Keratinocyte (primary cell): ENCODE measurements around the gene CFAP299. TPM values are rescaled to one million over a fixed set of nuclear protein-coding genes. Genes with fewer than 3 reads are reported as not detected.

Experiments
- DNase-seq: peaks from one replicate; pipeline ENCODE4 v3.0.0-alpha.2; 2011; ENCODE audit warnings: low read depth, missing footprints, low spot score
- FAIRE-seq: peaks from 2 replicates; lab custom pipeline; 2011; peaks lifted over from hg19 to GRCh38; lab: Jason Lieb, UNC
- H2AFZ ChIP-seq: 2 replicates; pipeline ENCODE4 v1.6.0; 2012; ENCODE audit warnings: low read length, control low read depth, inconsistent platforms; ENCODE audit not compliant: control insufficient read depth
- H3K27ac ChIP-seq: 2 replicates; pipeline ENCODE4 v1.5.1; 2011; ENCODE audit warnings: low read length; ENCODE audit not compliant: control insufficient read depth, insufficient read depth
- H3K27me3 ChIP-seq: 3 replicates; pipeline ENCODE4 v1.6.0; 2011; ENCODE audit warnings: low read length; ENCODE audit not compliant: control insufficient read depth, insufficient read depth; ENCODE audit errors: extremely low read depth
- H3K36me3 ChIP-seq, 2 experiments: 2 replicates in 1 of 2; 3 replicates in 1 of 2; pipeline ENCODE4 v1.5.1; 2011; ENCODE audit warnings: low read length in 2 of 2, mild to moderate bottlenecking in 1 of 2; ENCODE audit not compliant: control insufficient read depth in 2 of 2, insufficient read depth in 2 of 2; ENCODE audit errors: extremely low read depth in 1 of 2
- H3K4me1 ChIP-seq: 3 replicates; pipeline ENCODE4 v1.5.1; 2011; ENCODE audit warnings: low read length; ENCODE audit not compliant: control insufficient read depth, insufficient read depth; ENCODE audit errors: extremely low read depth
- H3K4me2 ChIP-seq: 3 replicates; pipeline ENCODE4 v1.6.0; 2011; ENCODE audit warnings: low read depth, low read length; ENCODE audit not compliant: control insufficient read depth, insufficient read depth; ENCODE audit errors: extremely low read depth
- H3K4me3 ChIP-seq, 3 experiments: fragments of 200-600 bp in 1 of 3; sonication (generic) in 1 of 3; 2 replicates in 2 of 3; 3 replicates in 1 of 3; pipeline ENCODE4 v1.5.1; 2011 to 2016; ENCODE audit warnings: low read length in 3 of 3, mild to moderate bottlenecking in 3 of 3, control low read depth in 2 of 3, inconsistent platforms in 1 of 3, low read depth in 1 of 3, mixed read lengths in 1 of 3, mixed run types in 1 of 3, moderate library complexity in 1 of 3; ENCODE audit not compliant: control insufficient read depth in 2 of 3, insufficient read depth in 2 of 3; ENCODE audit errors: extremely low read depth in 1 of 3
- H3K79me2 ChIP-seq: 2 replicates; pipeline ENCODE4 v1.6.0; 2012; ENCODE audit warnings: low read length; ENCODE audit not compliant: control insufficient read depth, insufficient read depth
- H3K9ac ChIP-seq: 3 replicates; pipeline ENCODE4 v1.6.0; 2011; ENCODE audit warnings: low read length; ENCODE audit not compliant: control insufficient read depth, insufficient read depth; ENCODE audit errors: extremely low read depth
- H3K9me1 ChIP-seq: 3 replicates; pipeline ENCODE4 v1.6.0; 2011; ENCODE audit warnings: low read length; ENCODE audit not compliant: control insufficient read depth, insufficient read depth; ENCODE audit errors: extremely low read depth
- H3K9me3 ChIP-seq: 2 replicates; pipeline ENCODE4 v1.5.1; 2012; ENCODE audit warnings: low read depth, low read length; ENCODE audit not compliant: control insufficient read depth
- H4K20me1 ChIP-seq: 3 replicates; pipeline ENCODE4 v1.6.0; 2011; ENCODE audit warnings: low read length; ENCODE audit not compliant: control insufficient read depth, insufficient read depth; ENCODE audit errors: extremely low read depth
- CTCF ChIP-seq, 3 experiments: IDR thresholded peaks in 1 of 3; conservative IDR thresholded peaks in 1 of 3; optimal IDR thresholded peaks in 1 of 3; 2 replicates in 2 of 3; 3 replicates in 1 of 3; pipeline versions ENCODE3 to v1.5.1; 2011; ENCODE audit warnings: low read length in 3 of 3, mild to moderate bottlenecking in 3 of 3, moderate library complexity in 2 of 3, control low read depth in 1 of 3, inconsistent platforms in 1 of 3; ENCODE audit not compliant: insufficient read depth in 2 of 3; ENCODE audit errors: extremely low read depth in 1 of 3
- EZH2 ChIP-seq: IDR thresholded peaks from one replicate; pipeline ENCODE4 v1.6.1; 2012; ENCODE audit warnings: inconsistent platforms, mild to moderate bottlenecking, low read length, moderate library complexity
- dilution Hi-C: fragments of 300-500 bp; cut with MboI; formaldehyde crosslinking; loops from one replicate; pipeline ENCODE4 v1.7.0; 2020; ENCODE audit warnings: low sequenced_read_pairs; ENCODE audit not compliant: extremely low pct_ligation_motif_present
- polyA plus RNA-seq, 5 experiments: library from polyadenylated mRNA; depleted of rRNA in 3 of 5; stranded (reverse) in 3 of 5; stranded (forward) in 1 of 5; unstranded in 1 of 5; fragments of >200 nt; gene quantifications; 1 replicate in 1 of 5; 2 replicates in 3 of 5; 3 replicates in 1 of 5; pipeline versions ENCODE4 v1.2.1 to v1.2.3, GENCODE V29; 2011 to 2012; ENCODE audit warnings: missing spikeins in 2 of 5, low read depth in 1 of 5, low replicate concordance in 1 of 5

CFAP299 gene
- polyA plus RNA-seq, 1 donor (not counting 4 experiments of a cell fraction or from before 2014, with no cell fraction given) = 0.14 TPM

DNA sequence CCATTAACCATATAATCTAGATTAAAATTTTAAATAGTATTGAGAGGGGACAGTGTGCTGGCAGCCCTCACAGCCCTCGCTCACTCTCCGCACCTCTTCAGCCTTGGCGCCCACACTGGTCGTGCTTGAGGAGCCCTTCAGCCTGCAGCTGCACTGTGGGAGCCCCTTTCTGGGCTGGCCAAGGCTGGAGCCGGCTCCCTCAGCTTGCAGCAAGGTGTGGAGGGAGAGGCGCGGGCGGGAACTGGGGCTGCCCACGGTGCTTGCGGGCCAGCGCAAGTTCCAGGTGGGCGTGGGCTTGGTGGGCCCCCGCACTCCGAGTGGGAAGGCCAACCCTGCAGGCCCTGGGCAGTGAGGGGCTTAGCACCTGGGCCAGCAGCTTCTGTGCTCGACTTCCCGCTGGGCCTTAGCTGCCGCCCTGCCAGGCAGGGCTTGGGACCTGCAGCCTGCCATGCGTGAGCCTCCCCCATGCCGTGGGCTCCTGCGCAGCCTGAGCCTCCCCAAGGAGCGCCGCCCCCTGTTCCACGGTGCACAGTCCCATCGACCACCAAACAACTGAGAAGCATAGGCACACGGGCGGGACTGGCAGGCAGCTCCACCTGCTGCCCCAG, 32.8 kb upstream of the CFAP299 start:
- H3K4me2 ChIP-seq = no peak overlapping the region
- H3K79me2 ChIP-seq = no peaks in the 10 kb centered on the region
- H3K9ac ChIP-seq = no peak overlapping the region
- dilution Hi-C loops = no loop called here
- DNase-seq (no peak), FAIRE-seq (no peak)
- H3K9me3 ChIP-seq = no peaks in the 10 kb centered on the region
- H4K20me1 ChIP-seq = no peaks in the 10 kb centered on the region
- no peak overlapping the region for H3K4me3 ChIP-seq
- no peaks in the 10 kb centered on the region for H3K9me1 ChIP-seq
- peaks cover 27% of the 10 kb centered on the region for H3K4me1 ChIP-seq
- no peak overlapping the region for H2AFZ ChIP-seq
- H3K36me3 ChIP-seq = no peaks in the 10 kb centered on the region
- no peak overlapping the region for H3K27ac ChIP-seq
- no peaks in the 10 kb centered on the region for H3K27me3 ChIP-seq
- no peak for TF ChIP-seq EZH2
- no peak for TF ChIP-seq CTCF (optimal IDR thresholded peaks at IDR 0.05 in 1 of 3, IDR thresholded peaks at IDR 0.05 in 1 of 3, conservative IDR thresholded peaks at IDR 0.05 in 1 of 3; ENCODE audit: extremely low read depth in 1 of 3, insufficient read depth in 2 of 3, low read length in 3 of 3)

- Histone ChIP-seq H4K20me1 (no peaks in the 10 kb centered on the region), H2AFZ (peak overlapping the region; percentile 8), H3K4me3 (no peak overlapping the region), H3K4me1 (peaks cover 52% of the 10 kb centered on the region), H3K36me3 (no peaks in the 10 kb centered on the region), H3K9me3 (no peaks in the 10 kb centered on the region), H3K27me3 (no peaks in the 10 kb centered on the region), H3K79me2 (no peaks in the 10 kb centered on the region), H3K4me2 (peak overlapping the region; percentile 52), H3K27ac (peak overlapping the region; percentile 19), H3K9me1 (no peaks in the 10 kb centered on the region), H3K9ac (no peak overlapping the region)
- no peak for FAIRE-seq
- TF ChIP-seq CTCF (optimal IDR thresholded peaks at IDR 0.05 in 1 of 3, IDR thresholded peaks at IDR 0.05 in 1 of 3, conservative IDR thresholded peaks at IDR 0.05 in 1 of 3; ENCODE audit: extremely low read depth in 1 of 3, insufficient read depth in 2 of 3, low read length in 3 of 3) (no peak), EZH2 (no peak)
- no peak for DNase-seq
- dilution Hi-C loops = no loop called here
These were observed 30.1 kb upstream of the CFAP299 start for GRCh38 chr4:80305466-80305865.
